HEK293T (cell line): ENCODE data around the gene EMP3.
"Not testable (repeated sequence)": the region's sequence is repeated elsewhere in the genome, so short reads cannot be mapped to it uniquely, and the experiment has no call there.

ENCODE experiments used
- ARNT ChIP-seq: fragments of 450-650 bp; IDR thresholded peaks from 2 replicates; pipeline ENCODE4 v1.6.1; 2017; ENCODE audit warnings: mild to moderate bottlenecking
- FOXK2 ChIP-seq: fragments of 450-650 bp; IDR thresholded peaks from 2 replicates; pipeline ENCODE4 v1.6.1; 2016; ENCODE audit warnings: mild to moderate bottlenecking
- FOXM1 ChIP-seq: fragments of 450-650 bp; IDR thresholded peaks from 2 replicates; pipeline ENCODE4 v1.6.1; 2017; ENCODE audit warnings: mild to moderate bottlenecking, borderline replicate concordance
- LEF1 ChIP-seq: fragments of 450-650 bp; IDR thresholded peaks from 2 replicates; pipeline ENCODE4 v1.6.1; 2017; ENCODE audit warnings: mild to moderate bottlenecking, borderline replicate concordance
- NFRKB ChIP-seq: fragments of 450-650 bp; IDR thresholded peaks from 2 replicates; pipeline ENCODE4 v1.6.1; 2016; ENCODE audit warnings: mild to moderate bottlenecking, moderate library complexity
- SUZ12 ChIP-seq: fragments of 450-650 bp; IDR thresholded peaks from 2 replicates; pipeline ENCODE4 v1.6.1; 2016; ENCODE audit warnings: mild to moderate bottlenecking

DNA sequence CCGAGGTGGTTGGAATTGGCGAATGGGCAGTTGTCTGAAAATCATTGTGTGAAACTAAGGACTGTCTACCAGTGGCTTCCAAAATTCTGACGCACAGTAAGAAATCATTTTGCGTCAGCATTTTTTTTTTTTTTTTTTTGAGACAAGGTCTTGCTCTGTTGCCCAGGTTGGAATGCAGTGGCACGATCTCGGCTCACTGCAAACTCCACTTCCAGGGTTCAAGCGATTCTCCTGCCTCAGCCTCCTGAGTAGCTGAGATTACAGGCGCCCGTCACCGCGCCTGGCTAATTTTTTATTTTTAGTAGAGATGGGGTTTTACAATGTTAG is 33.9 kb upstream of the EMP3 start:
- TF ChIP-seq FOXK2, FOXM1, NFRKB, SUZ12, ARNT, LEF1: not testable (repeated sequence)
